GM21528 (cell line): Measurements from ENCODE around the gene KHSRP.
"Not testable (repeated sequence)": the region's sequence is repeated elsewhere in the genome, so short reads cannot be mapped to it uniquely, and the experiment has no call there.

ENCODE experiments used
- ATAC-seq: cut with Tn5 transposase; IDR thresholded peaks from one replicate; pipeline ENCODE4 v1.9.1; 2021; ENCODE audit warnings: mild to moderate bottlenecking, moderate library complexity; ENCODE audit not compliant: unreplicated experiment, low FRiP score

Gene KHSRP

GRCh38 chr19:6421075-6422014 is 3.3 kb downstream of the KHSRP start:
- ATAC-seq: no peak

- ATAC-seq: no peak
Observed at GRCh38 chr19:6418562-6418932, 6.1 kb downstream of the KHSRP start.

- ATAC-seq: no peak
Observed at GRCh38 chr19:6417713-6418561, 6.7 kb downstream of the KHSRP start.

GRCh38 chr19:6416658-6417405 is 7.8 kb downstream of the KHSRP start:
- no peak for ATAC-seq

- ATAC-seq: no peak
Observed at GRCh38 chr19:6415591-6416190, 8.9 kb downstream of the KHSRP start.

GRCh38 chr19:6414793-6415590 is 9.6 kb downstream of the KHSRP start:
- no peak for ATAC-seq

- no peak for ATAC-seq
Observed at GRCh38 chr19:6413721-6414643, 10.6 kb downstream of the KHSRP start.

GRCh38 chr19:6413291-6413690 is 11.3 kb downstream of the KHSRP start:
- ATAC-seq: no peak

GRCh38 chr19:6412447-6413091 is 12.0 kb downstream of the KHSRP start:
- no peak for ATAC-seq

- no peak for ATAC-seq
Observed at GRCh38 chr19:6412061-6412446, 12.6 kb downstream of the KHSRP start.

GRCh38 chr19:6409346-6409745 is 15.3 kb downstream of the KHSRP start:
- no peak for ATAC-seq

GRCh38 chr19:6406401-6406800 is 18.2 kb downstream of the KHSRP start:
- no peak for ATAC-seq

- ATAC-seq: no peak
Observed at GRCh38 chr19:6402837-6403608, 21.6 kb downstream of the KHSRP start.

GRCh38 chr19:6402058-6402457 is 22.6 kb downstream of the KHSRP start:
- no peak for ATAC-seq

- ATAC-seq: not testable (repeated sequence)
Observed at GRCh38 chr19:6400062-6400944, 24.3 kb downstream of the KHSRP start.

- ATAC-seq: no peak
Observed at GRCh38 chr19:6396305-6396704, 28.3 kb downstream of the KHSRP start.
